HepG2 (cell line): ENCODE data around the gene EEF1A1. TPM values are rescaled to one million over a fixed set of nuclear protein-coding genes. Genes with fewer than 3 reads are reported as not detected.

ENCODE experiments used
- ATAC-seq: fragments of 200-7000 bp; cut with Tn5 transposase; 3 replicates; pipeline ENCODE4 v1.9.1; 2020; ENCODE audit warnings: mild to moderate bottlenecking, moderate library complexity
- BruUV-seq: library from RNA; stranded (reverse); fragments of 400-500 nt; replicated peaks from 2 replicates; lab custom pipeline; 2021; lab: Mats Ljungman, UMichigan
- CTCF ChIA-PET: fragments of 300-600 bp; formaldehyde crosslinking; extraction: SDS; loops from one replicate; lab custom pipeline; 2021; ENCODE audit warnings: low total read pairs, inconsistent platforms, low intra/inter-chr PET ratio; lab: Yijun Ruan, JAX
- POLR2A ChIA-PET: fragments of 350-600 bp; sonication (Branson Sonifier 250); formaldehyde crosslinking; loops from one replicate; lab custom pipeline; 2020; ENCODE audit warnings: antibody characterized with exemption, inconsistent platforms; lab: Yijun Ruan, JAX
- DNase-seq: peaks from one replicate; pipeline ENCODE4 v3.0.0-alpha.2; 2015; ENCODE audit warnings: low spot score
- FAIRE-seq: peaks from 3 replicates; lab custom pipeline; 2011; peaks lifted over from hg19 to GRCh38; lab: Jason Lieb, UNC
- H2AFZ ChIP-seq: one replicate; pipeline ENCODE4 v1.6.1; 2011; ENCODE audit warnings: low read length, inconsistent platforms
- H3K27ac ChIP-seq: fragments of 300-600 bp; 3 replicates; pipeline ENCODE4 v1.8.0; 2011; ENCODE audit warnings: mixed run types, mild to moderate bottlenecking, mixed read lengths, low read length, inconsistent platforms; ENCODE audit not compliant: insufficient read depth; ENCODE audit errors: extremely low read length
- H3K27me3 ChIP-seq, 2 experiments: fragments of 200-600 bp in 1 of 2; 2 replicates in 1 of 2; 3 replicates in 1 of 2; pipeline versions ENCODE4 v1.6.0 to v1.8.0; 2011; ENCODE audit warnings: low read length in 2 of 2, mild to moderate bottlenecking in 2 of 2, moderate library complexity in 2 of 2, inconsistent platforms in 1 of 2; ENCODE audit not compliant: insufficient read depth in 2 of 2, control insufficient read depth in 1 of 2
- H3K36me3 ChIP-seq, 2 experiments: fragments of 200-600 bp in 1 of 2; replicated peaks in 1 of 2; 2 replicates in 1 of 2; 3 replicates in 1 of 2; pipeline versions ENCODE4 v1.5.1 to v1.8.0; 2011; ENCODE audit warnings: low read length in 2 of 2, inconsistent platforms in 1 of 2; ENCODE audit not compliant: insufficient read depth in 2 of 2, control insufficient read depth in 1 of 2
- H3K4me1 ChIP-seq: 2 replicates; pipeline ENCODE4 v1.5.1; 2012; ENCODE audit warnings: low read length, inconsistent platforms; ENCODE audit not compliant: insufficient read depth
- H3K4me2 ChIP-seq: 2 replicates; pipeline ENCODE4 v1.6.0; 2011; ENCODE audit warnings: low read depth, low read length, inconsistent platforms
- H3K4me3 ChIP-seq, 3 experiments: fragments of 200-600 bp in 1 of 3; sonication (generic), shearing (Covaris generic) in 1 of 3; replicated peaks in 1 of 3; 2 replicates each; pipeline ENCODE4 v1.5.1; 2011 to 2016; ENCODE audit warnings: low read length in 3 of 3, inconsistent platforms in 2 of 3, low read depth in 2 of 3, mild to moderate bottlenecking in 2 of 3, control low read depth in 1 of 3, mixed read lengths in 1 of 3; ENCODE audit not compliant: insufficient read depth in 1 of 3
- H3K79me2 ChIP-seq: one replicate; pipeline ENCODE4 v1.6.1; 2011; ENCODE audit warnings: low read length, inconsistent platforms; ENCODE audit not compliant: insufficient read depth
- H3K9ac ChIP-seq: 2 replicates; pipeline ENCODE4 v1.6.0; 2011; ENCODE audit warnings: mild to moderate bottlenecking, low read depth, low read length, inconsistent platforms; ENCODE audit not compliant: insufficient read depth
- H3K9me3 ChIP-seq: 2 replicates; pipeline ENCODE4 v1.5.1; 2012; ENCODE audit warnings: mild to moderate bottlenecking, low read length
- H4K20me1 ChIP-seq: 2 replicates; pipeline ENCODE4 v1.6.0; 2011; ENCODE audit warnings: inconsistent platforms, mild to moderate bottlenecking, low read length, moderate library complexity; ENCODE audit not compliant: insufficient read depth
- ADNP ChIP-seq: sonication (generic); formaldehyde crosslinking; IDR thresholded peaks from 2 replicates; pipeline ENCODE4 v1.4.0; 2020; ENCODE audit warnings: missing genetic modification reagents
- CEBPG ChIP-seq: IDR thresholded peaks from 2 replicates; pipeline ENCODE4 v1.6.1; 2016
- FOXJ3 ChIP-seq: sonication (generic); formaldehyde crosslinking; IDR thresholded peaks from 2 replicates; pipeline ENCODE4 v1.4.0; 2020; ENCODE audit warnings: missing genetic modification reagents, mild to moderate bottlenecking, borderline replicate concordance
- IKZF4 ChIP-seq: sonication (generic); formaldehyde crosslinking; IDR thresholded peaks from 2 replicates; pipeline ENCODE4 v1.5.1; 2020; ENCODE audit warnings: borderline replicate concordance, mild to moderate bottlenecking, low read depth, missing genetic modification reagents; ENCODE audit errors: not compliant biosample characterization
- MATR3 ChIP-seq: sonication (generic); formaldehyde crosslinking; IDR thresholded peaks from 2 replicates; pipeline ENCODE4 v1.4.0; 2020; ENCODE audit warnings: missing genetic modification reagents
- MEF2D ChIP-seq: sonication (generic); formaldehyde crosslinking; IDR thresholded peaks from 2 replicates; pipeline ENCODE4 v1.5.1; 2020; ENCODE audit warnings: mild to moderate bottlenecking, missing genetic modification reagents
- MXD4 ChIP-seq: IDR thresholded peaks from 2 replicates; pipeline ENCODE4 v1.6.1; 2016; ENCODE audit warnings: mild to moderate bottlenecking, missing biosample characterization, missing genetic modification reagents
- NAIF1 ChIP-seq: sonication (generic); formaldehyde crosslinking; IDR thresholded peaks from 2 replicates; pipeline ENCODE4 v1.5.0; 2020; ENCODE audit warnings: mild to moderate bottlenecking, missing genetic modification reagents, borderline replicate concordance
- NFRKB ChIP-seq: fragments of 450-650 bp; IDR thresholded peaks from 2 replicates; pipeline ENCODE4 v1.6.1; 2017
- PAF1 ChIP-seq: IDR thresholded peaks from 2 replicates; pipeline ENCODE4 v1.6.1; 2016; ENCODE audit warnings: missing genetic modification reagents, missing compliant biosample characterization
- POLR2A ChIP-seq, 2 experiments: IDR thresholded peaks; 2 replicates each; pipeline ENCODE4 v1.6.1; 2011; ENCODE audit warnings: low read depth in 2 of 2, low read length in 2 of 2, mild to moderate bottlenecking in 1 of 2, moderate library complexity in 1 of 2; ENCODE audit not compliant: insufficient read depth in 1 of 2
- SSRP1 ChIP-seq: IDR thresholded peaks from 2 replicates; pipeline ENCODE4 v1.6.1; 2016; ENCODE audit warnings: control low read depth
- THAP11 ChIP-seq: IDR thresholded peaks from 2 replicates; pipeline ENCODE4 v1.6.1; 2016; ENCODE audit warnings: missing biosample characterization, missing genetic modification reagents
- ZBTB39 ChIP-seq: sonication (generic); formaldehyde crosslinking; IDR thresholded peaks from 2 replicates; pipeline ENCODE4 v1.5.0; 2020; ENCODE audit warnings: missing genetic modification reagents
- ZGPAT ChIP-seq: IDR thresholded peaks from 2 replicates; pipeline ENCODE4 v1.6.1; 2016; ENCODE audit warnings: mild to moderate bottlenecking
- ZNF101 ChIP-seq: sonication (generic); formaldehyde crosslinking; IDR thresholded peaks from 2 replicates; pipeline ENCODE4 v1.4.0; 2020; ENCODE audit warnings: mild to moderate bottlenecking, low read depth, missing genetic modification reagents, borderline replicate concordance
- ZNF569 ChIP-seq: sonication (generic); formaldehyde crosslinking; IDR thresholded peaks from 2 replicates; pipeline ENCODE4 v1.5.0; 2020; ENCODE audit warnings: mild to moderate bottlenecking, missing genetic modification reagents, moderate library complexity, borderline replicate concordance
- ZNF577 ChIP-seq: sonication (generic); formaldehyde crosslinking; IDR thresholded peaks from 2 replicates; pipeline ENCODE4 v1.4.0; 2020; ENCODE audit warnings: mild to moderate bottlenecking, low read depth, missing genetic modification reagents, borderline replicate concordance
- ZNF670 ChIP-seq: sonication (generic); formaldehyde crosslinking; IDR thresholded peaks from 2 replicates; pipeline ENCODE4 v1.8.0; 2022; ENCODE audit warnings: mild to moderate bottlenecking, missing genetic modification reagents, borderline replicate concordance
- ZNF703 ChIP-seq: sonication (generic); formaldehyde crosslinking; IDR thresholded peaks from 2 replicates; pipeline ENCODE4 v1.5.1; 2020; ENCODE audit warnings: missing genetic modification reagents, mild to moderate bottlenecking, moderate library complexity, borderline replicate concordance
- WGBS: methylation state at CpG from one replicate; pipeline ENCODE4 v1.1.6; 2017; ENCODE audit warnings: low lambda C conversion rate; 5-methylcytosine and 5-hydroxymethylcytosine counted together
- in situ Hi-C: cut with HindIII; loops from 2 replicates; pipeline ENCODE4 v1.10.0; 2017; ENCODE audit warnings: low pct_unique_long_range_greater_than_20kb; ENCODE audit not compliant: extremely low pct_ligation_motif_present
- intact Hi-C: fragments of 100-400 bp; cut with micrococcal nuclease; formaldehyde crosslinking; loops from one replicate; pipeline ENCODE4 v1.10.0; 2022; ENCODE audit not compliant: unreplicated experiment
- polyA plus RNA-seq, 8 experiments: library from polyadenylated mRNA; depleted of rRNA in 3 of 8; stranded (reverse) in 7 of 8; unstranded in 1 of 8; fragments of >200 nt; fragmentation: Illumina TruSeq in 4 of 8; extraction: Trizol in 4 of 8; gene quantifications; 2 replicates each; pipeline versions ENCODE4 v1.2.1 to v1.2.3, GENCODE V29; 2011 to 2016; ENCODE audit warnings: low read depth in 4 of 8, missing spikeins in 1 of 8, mixed read lengths in 1 of 8; ENCODE audit not compliant: insufficient read depth in 1 of 8
- total RNA-seq, 5 experiments: library from RNA; depleted of rRNA; stranded (reverse); fragments of >200 nt; fragmentation: Illumina TruSeq; extraction: Trizol; gene quantifications; 2 replicates each; pipeline ENCODE4 v1.2.3, GENCODE V29; 2016; ENCODE audit warnings: low read depth in 1 of 5

EEF1A1 gene
- total and polyA plus RNA-seq, 2 of the 13 experiments (the other 11 are each of a cell fraction or from before 2014, with no cell fraction given), result 13,726 to 17,172 TPM

- TF ChIP-seq ZBTB39 (CRISPR knock-in tag) (no peak), MATR3 (CRISPR knock-in tag) (no peak), NFRKB (no peak), MEF2D (CRISPR knock-in tag) (no peak), ZNF703 (CRISPR knock-in tag) (no peak), ZNF101 (CRISPR knock-in tag) (no peak), FOXJ3 (0 out of 2 replicates have a peak, but pooled peaks have one; percentile 8), IKZF4 (CRISPR knock-in tag) (no peak)
Observed at GRCh38 chr6:73515204-73515655, 5.6 kb downstream of the EEF1A1 start (continued).

GRCh38 chr6:73514746-73515110 is 6.1 kb downstream of the EEF1A1 start:
- H3K9ac ChIP-seq, result no peak overlapping the region
- no peaks in the 10 kb centered on the region; a peak in 1 of 5 replicates for H3K27me3 ChIP-seq
- peaks cover 49% of the 10 kb centered on the region for H4K20me1 ChIP-seq
- BruUV-seq, result no TSS peak
- no peak overlapping the region for H3K4me3 ChIP-seq
- WGBS, result 45% methylated on average over 3 of the region's 3 CpGs
- H3K36me3 ChIP-seq, result peaks cover 6 to 26% of the 10 kb centered on the region in 2 experiments
- no peak overlapping the region for H2AFZ ChIP-seq
- intact Hi-C loops (loop anchor here (1.0 to 2.0 kb wide), 2 partner anchors 96 to 138 kb away; partner anchors contain the start of gene SLC17A5), in situ Hi-C loops (no loop called here)
- ATAC-seq (peak; percentile 0; the same call in 2 of the 3 replicates), FAIRE-seq (no peak), DNase-seq (no peak)
- ChIA-PET CTCF (no interaction called here), POLR2A (interaction anchor here (1.1 to 4.3 kb wide), 11 partner anchors 10 to 139 kb away, joined by 3 to 22 read pairs (median 12); partner anchors contain the start of gene SLC17A5)
- peaks cover 26% of the 10 kb centered on the region for H3K4me1 ChIP-seq
- no peak overlapping the region for H3K4me2 ChIP-seq
- no peaks in the 10 kb centered on the region for H3K9me3 ChIP-seq
- H3K79me2 ChIP-seq, result peaks cover 14% of the 10 kb centered on the region
- H3K27ac ChIP-seq, result peak overlapping the region; percentile 14
- TF ChIP-seq SSRP1 (CRISPR knock-in tag) (peak; percentile 69), PAF1 (CRISPR knock-in tag) (peak; percentile 86), ADNP (CRISPR knock-in tag) (no peak), ZNF670 (CRISPR knock-in tag) (0 out of 2 replicates have a peak, but pooled peaks have one; percentile 13), CEBPG (peak; percentile 7; the same call in 1 of the 2 replicates), POLR2A (IDR thresholded peaks at IDR 0.05; ENCODE audit: insufficient read depth in 1 of 2, low read depth in 2 of 2, low read length in 2 of 2) (peak in 1 of 2 experiments; percentile 5; a peak in 3 of 4 replicates), FOXJ3 (peak; percentile 15; the same call in 1 of the 2 replicates), MXD4 (CRISPR knock-in tag) (no peak), ZGPAT (CRISPR knock-in tag) (peak; percentile 5; the same call in 1 of the 2 replicates), THAP11 (CRISPR knock-in tag) (peak; percentile 13; the same call in 1 of the 2 replicates), ZNF569 (CRISPR knock-in tag) (no peak), NAIF1 (0 out of 2 replicates have a peak, but pooled peaks have one; percentile 15), ZNF577 (CRISPR knock-in tag) (no peak)
